CD4-positive, alpha-beta T cell treated with Interleukin-10 for 1 hour (primary cell): ENCODE data around the gene ZNF879.

ENCODE experiments used
- DNase-seq: peaks from one replicate; pipeline ENCODE4 v3.0.0-alpha.2; 2020

ZNF879 gene

DNA sequence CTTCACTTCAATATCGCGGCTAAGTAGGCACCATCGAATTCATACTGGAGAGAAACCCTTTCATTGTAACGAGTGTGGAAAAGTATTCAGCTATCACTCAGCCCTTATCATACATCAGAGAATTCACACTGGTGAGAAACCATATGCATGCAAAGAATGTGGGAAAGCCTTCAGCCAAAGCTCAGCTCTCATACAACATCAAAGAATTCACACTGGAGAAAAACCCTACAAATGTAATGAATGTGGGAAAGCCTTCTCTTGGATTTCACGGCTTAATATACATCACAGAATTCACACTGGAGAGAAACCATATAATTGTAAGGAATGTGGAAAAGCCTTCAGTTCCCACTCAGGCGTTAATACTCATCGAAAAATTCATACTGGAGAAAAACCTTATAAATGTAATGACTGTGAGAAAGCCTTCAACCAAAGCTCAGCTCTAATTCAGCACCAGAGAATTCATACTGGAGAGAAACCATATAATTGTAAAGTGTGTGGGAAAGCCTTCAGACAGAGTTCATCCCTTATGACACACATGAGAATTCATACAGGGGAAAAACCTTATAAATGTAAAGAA, 9.5 kb downstream of the ZNF879 start:
- DNase-seq: no peak

DNA sequence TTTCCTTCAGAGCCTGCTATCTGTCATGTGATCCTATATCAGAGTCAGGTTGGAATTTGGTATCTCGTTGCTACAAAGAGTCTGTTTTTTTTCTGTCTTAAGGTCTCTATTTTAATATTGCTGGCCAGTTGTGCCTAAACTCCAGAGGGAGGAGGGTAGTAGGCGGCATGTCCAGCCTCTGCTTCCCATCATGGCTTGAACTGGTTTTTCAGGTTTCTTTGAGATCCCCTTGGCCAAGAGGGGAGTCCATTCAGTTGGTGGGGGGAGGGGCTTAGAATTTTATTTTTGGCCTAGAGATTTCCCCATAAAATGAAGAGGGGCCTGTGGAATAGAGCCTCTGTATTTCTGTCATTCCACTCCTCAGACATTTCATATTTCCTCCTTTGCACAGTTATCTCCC, 21.2 kb downstream of the ZNF879 start:
- no peak for DNase-seq

DNA sequence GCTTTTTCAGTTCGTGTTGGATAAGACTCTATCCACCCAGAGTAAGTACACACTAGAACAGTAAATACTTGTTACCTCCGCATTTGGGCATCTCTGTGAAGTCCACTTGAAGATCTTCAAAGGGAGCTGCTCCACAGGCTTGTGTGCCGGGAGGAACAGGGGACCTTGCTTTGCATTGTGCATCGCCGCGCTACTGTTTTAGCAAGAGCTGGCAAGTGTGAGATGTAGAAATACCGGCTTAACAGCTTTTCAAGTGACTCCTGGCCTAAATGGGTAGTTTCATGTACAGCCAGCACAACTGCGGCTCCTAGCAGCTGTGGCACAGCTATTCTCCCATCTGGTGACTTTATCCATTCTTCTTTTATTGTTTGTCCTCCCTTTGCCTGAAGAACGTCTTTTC, 28.2 kb downstream of the ZNF879 start:
- DNase-seq: no peak

DNA sequence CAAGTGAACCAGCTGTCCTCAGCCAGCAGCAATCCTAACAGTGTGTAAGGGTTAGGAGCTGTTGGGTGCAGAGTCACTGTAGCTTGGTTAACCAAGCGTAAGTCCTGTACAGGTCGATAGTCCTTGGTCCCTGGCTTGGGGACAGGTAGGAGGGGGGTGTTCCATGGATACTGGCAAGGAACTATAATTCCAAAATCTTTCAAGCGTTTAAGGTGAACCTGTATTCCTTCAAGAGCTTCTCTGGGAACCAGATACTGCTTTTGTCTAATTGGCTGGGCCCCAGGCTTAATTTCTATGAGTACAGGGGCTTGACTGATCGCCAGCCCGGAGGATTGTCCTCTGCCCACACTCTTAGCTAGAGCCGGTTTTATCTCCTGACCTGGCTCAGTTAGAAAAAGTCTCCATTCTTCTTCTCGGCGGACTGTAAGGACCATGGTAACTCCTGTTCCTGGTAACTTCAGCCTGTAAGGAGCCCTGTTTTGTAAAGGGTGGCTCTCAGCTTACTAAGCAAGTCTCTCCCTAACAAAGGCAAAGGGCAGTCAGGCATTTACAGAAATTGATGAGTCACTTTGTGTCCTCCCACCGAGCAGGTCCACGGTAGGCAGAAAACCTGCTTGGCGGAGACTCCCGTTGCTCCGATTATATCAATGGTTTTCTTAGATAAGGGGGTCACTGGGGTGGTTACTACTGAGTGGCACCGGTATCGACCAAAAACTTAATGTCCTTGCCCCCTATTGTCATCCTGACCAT, 30.6 kb downstream of the ZNF879 start:
- no peak for DNase-seq

DNA sequence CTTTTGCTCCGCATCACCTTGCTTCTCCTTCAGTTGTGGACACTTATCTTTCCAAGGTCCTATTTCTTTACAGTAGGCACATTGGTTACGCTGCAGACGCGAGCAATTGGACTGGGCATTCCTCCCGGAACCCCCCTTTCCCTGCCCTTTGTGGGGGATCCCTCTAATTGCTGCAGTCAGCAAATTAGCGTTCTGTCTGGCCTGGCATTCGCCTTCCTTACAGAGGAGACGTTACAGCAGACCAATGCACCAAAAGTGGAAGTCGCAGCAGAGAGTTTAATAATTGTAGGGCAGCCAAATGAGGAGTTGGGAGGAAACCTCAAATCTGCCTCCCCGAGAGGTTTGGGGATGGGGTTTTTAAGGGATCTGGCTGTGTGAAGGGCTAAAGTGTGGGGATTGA, 31.3 kb downstream of the ZNF879 start:
- no peak for DNase-seq

DNA sequence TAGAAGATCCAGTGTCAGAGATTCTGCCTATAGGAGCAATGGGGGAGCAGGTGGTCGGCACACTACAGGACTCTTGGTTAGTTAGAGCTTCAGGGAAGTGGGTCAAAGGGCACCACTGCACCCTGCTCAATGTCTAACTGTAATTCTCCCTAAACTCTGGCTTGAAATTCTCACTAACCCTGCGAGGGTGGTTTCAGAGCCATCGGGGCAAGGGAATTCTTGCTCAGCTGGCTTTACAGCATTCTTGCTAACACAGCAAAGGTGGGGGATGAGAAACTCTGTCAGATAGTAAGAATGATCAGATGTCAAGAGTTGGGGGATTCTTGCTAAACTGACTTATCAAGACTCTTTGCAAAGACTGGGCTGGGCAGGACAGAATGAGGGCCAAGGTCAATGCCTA, 31.8 kb downstream of the ZNF879 start:
- no peak for DNase-seq

DNA sequence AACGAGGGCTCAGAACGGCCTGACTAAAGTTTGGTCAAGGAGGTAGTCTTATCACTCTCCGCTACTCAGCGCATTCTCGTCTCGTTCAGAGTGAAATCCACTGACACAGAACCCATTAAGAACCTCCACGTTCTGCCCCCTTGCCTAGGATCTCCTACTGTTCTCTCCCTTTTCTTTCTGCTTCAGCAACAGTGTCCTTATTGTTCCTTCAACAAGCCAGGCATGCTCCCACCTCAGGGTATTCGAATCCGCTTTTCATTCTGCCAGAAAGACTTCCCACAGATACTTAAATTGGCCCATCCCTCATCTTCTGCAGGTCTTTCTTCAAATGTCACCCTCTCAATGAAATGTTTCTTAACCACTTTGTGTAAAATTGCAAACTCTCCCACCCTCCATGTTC, 32.2 kb downstream of the ZNF879 start:
- DNase-seq: no peak

DNA sequence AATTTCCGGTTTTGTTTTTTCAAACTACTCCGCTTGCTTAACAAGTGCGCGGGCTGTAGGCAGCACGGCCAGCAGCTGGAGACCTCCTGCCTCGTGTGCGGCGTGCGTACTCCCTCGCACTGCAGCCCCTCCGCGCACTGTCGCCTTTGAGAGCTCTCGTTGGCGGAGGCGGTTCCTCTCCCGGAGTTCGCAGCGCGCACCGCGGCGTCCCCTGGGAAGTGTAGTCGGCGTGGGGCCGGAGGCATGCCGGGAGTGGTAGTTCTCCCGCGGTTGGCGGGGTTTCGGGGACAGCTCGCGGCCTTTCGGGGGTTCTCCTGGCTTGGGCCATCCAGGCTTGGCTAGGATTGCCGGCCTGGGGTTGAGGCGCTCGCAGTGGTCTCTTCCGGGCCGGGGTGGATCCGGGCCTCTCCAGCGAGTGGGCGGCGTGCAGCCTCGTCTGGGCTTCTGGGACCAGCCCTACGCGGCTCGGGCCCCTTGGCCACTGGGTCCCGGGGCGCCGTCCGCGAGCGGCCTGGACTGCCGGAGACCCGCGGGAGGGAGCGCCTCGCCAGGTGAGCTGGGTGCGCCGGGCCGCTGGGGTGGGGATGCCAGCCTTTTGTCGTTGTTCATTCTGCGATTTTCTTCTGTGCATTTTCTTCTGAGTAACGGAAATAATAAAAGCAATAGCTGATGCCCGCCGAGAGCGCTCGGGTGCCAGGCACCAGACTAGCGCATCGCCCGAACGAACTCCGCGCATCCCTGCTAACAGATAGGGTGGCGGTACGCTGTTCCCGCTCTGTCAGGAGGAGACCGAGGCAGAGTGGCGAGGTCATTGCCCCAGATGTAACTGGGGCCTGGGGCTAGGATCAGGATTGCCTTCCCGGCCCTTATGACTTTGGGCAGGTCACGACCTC, 36.8 kb downstream of the ZNF879 start, which contains the start of gene ZNF354C:
Gene ZNF354C, plus strand, starts transcription at position 258 of the 893 bp plus-strand sequence. CDS start 1,696 bp downstream, outside the sequence.
- DNase-seq: peak; percentile 90

DNA sequence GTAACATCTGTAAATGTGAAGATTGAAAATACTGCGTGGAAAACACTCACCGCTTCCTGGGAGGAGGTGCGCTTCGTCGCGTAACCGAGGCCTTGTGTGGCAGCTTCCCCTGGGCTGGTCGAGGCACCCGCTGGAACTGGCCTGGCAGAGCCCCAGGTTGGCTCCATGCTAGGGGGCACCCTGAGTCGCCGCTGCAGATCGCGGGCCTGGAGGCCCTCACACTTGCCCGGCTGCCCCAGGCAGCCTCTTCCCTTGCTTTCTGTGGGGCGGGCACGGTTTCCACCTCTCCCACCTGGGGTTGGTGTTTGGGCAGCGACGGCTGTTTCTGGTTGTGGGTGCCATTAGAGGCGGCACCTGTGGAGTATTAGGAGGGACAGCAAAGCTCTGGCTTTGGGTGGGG, 37.4 kb downstream of the ZNF879 start:
- DNase-seq: no peak

DNA sequence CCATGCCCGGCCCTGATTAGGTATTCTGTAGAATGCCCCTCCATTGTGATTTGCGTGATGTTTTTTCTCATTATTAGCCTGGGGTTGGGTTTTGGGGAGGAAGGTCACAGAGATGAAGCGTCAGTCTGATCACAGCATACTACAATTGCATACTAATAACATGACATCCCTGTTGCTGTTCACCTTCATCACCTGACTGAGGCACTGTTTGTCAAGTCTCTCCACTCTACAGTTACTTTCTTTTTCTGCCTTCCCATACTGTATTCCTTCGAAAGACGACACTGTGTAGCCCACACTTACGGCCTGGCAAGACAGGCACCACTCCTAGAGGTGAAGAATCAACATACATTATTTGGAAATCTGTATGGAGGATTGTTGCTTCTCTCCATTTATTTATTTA, 42.1 kb downstream of the ZNF879 start:
- no peak for DNase-seq

DNA sequence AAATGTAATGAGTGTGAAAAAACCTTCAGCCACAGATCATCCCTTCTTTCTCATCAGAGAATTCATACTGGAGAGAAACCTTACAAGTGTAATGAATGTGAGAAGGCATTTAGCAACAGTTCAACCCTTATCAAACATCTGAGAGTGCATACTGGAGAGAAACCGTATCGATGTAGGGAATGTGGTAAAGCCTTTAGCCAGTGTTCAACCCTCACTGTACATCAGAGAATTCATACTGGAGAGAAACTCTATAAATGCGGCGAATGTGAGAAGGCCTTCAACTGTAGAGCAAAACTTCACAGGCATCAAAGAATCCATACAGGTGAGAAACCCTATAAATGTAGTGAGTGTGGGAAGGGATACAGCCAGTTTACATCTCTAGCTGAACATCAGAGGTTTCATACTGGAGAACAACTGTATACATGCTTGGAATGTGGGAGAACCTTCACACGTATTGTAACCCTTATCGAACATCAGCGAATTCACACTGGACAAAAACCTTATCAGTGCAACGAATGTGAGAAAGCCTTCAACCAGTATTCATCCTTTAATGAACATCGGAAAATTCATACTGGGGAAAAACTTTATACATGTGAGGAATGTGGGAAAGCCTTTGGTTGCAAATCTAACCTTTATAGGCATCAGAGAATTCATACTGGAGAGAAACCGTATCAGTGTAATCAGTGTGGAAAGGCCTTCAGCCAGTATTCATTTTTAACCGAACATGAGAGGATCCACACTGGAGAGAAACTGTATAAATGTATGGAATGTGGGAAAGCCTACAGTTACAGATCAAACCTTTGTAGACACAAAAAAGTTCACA, 55.8 kb downstream of the ZNF879 start:
- no peak for DNase-seq

DNA sequence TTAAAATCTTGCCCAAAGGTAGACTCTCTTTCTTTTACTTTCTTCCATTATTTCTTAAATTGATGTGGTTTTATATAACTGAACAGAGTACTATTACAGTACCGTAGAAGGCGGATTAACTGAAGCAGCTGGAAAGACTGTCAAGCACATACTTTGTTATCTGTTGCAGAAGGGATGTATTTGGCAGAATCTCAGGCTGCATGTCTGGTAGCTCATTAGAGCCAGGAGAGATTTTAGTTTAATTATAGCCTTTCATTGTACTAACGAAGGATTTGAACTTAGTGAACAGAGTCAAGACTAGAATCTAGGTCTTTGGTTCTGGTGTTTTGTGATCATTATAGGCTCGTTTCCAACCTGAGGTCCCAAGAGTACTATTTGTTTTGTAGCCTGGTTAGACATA, 57.1 kb downstream of the ZNF879 start:
- DNase-seq: no peak
